NCI-H146 treated with DMSO at 0.1 percent for 48 hours (cell line): Measurements from ENCODE around the gene CDYL.
"Not testable (repeated sequence)": the region's sequence is repeated elsewhere in the genome, so short reads cannot be mapped to it uniquely, and the experiment has no call there.

Experiments
- DNase-seq: peaks from one replicate; lab custom pipeline; 2025; ENCODE audit not compliant: unreplicated experiment; lab: John Stamatoyannopoulos, UW

The CDYL gene

DNA sequence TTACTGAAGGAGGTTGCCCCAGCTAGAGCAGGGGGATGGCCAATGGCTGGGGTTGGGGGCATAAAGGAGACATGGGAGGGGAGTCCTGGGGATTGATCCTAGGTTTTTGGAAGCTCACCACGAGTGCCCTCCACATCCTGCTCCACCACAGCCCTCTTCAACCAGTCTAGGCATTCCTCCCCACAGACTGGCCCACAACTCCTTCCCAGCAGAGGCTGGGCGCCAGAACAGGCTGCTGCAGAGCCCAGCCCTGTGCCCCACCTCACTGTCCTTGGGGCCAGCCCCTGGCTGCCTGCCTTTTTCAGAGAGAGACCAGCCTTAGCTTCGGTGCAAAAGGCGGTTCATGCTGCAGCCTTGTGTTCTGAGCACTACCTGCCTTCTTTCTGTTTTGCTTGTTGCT, 211.2 kb downstream of the CDYL start:
- DNase-seq: no peak

DNA sequence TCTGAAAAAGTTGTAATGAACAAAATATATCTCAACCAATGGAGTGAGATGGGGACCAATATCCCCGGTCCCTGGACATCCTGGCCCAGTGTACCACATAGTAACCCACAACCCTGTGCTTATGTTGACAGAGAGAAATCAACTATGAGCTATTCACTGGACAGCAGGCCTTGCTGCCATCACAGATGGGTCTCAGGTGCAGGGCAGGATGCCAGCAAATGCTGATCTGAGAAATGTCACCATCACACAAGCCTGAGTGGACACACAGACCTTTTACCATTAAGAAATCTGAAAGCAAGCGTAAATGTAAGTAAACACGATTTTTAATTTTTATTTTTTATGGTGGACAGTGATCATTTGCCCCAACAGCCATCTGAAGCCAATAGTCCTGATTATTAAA, 218.5 kb downstream of the CDYL start:
- no peak for DNase-seq

DNA sequence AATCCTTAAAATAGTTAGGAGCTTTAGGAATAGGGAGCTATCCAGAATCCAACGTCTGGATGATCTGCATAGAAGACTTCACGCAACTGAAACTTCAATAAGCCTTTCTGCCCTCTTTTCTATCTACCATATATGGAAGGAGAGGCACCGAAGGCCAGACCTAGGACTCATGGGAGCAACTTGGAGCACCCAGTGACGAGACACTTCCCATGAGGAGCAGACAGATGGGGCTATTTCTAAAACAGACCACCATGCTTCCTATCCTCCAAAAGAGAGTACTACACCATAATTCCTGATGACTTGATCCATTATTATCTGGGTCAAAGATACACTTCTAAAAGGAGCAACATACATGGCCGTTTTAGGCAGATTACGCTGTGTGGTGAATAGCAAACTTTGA, 221.7 kb downstream of the CDYL start:
- no peak for DNase-seq

DNA sequence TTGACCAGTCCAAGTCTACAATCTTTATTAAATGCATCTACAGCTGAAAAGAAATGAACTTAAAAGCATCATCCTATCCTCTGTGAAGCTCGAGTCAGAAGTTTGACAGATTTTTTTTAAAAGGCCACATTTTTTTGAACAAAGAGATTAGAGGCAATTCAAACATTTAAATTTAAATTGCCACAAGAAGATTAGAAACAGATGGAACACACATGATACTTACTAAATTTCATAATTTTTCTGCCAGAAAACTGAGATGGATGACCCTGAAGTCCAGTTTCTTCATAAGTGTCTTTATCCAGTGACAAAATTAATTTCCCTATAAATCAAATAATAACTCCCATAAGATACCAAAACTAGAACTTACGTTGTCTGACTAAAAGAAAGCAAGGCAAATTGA, 223.4 kb downstream of the CDYL start:
- DNase-seq: no peak

DNA sequence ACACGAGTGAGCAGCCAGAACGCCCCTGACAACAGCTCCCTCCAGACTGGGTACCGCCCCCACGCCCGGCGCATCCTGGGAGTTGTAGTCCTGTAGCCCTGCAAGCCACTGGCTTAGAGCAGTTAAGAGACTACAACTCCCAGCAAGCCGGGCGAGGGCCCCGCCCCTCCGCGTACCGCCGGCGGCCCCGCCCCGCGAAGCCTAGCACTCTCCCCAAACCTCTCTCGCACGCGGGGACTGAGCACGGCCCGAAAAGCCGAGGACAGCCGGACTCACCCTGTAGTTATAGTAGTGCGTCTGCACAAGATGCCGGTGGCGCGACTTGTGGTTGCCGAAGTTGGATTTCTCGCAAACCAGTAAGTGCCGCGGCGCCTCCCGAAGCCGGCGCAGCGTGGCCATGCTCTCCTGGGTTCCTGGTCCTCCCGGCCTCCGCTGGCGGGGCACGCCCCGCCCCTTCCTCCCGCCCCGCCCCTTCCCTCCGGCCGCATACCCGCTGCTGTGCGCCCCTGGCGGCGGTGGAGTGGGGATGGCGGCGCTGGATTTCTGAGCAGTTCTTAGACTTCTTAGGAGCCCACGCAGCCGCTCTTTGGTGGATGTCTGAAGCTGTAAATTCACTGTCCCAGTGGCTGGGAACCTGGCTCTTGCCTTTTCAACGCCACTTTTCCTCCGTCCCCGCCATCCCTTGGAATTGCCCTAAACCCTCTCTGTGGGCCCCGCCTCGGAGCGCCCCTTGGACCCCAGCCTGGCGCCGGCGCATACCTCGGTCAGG, 227.6 kb downstream of the CDYL start, which contains the start of gene RPP40:
RPP40 (minus strand) TSS at position 434 of the 769 bp plus-strand sequence; CDS start at position 399, 35 bp downstream.
- DNase-seq: peak; percentile 91

DNA sequence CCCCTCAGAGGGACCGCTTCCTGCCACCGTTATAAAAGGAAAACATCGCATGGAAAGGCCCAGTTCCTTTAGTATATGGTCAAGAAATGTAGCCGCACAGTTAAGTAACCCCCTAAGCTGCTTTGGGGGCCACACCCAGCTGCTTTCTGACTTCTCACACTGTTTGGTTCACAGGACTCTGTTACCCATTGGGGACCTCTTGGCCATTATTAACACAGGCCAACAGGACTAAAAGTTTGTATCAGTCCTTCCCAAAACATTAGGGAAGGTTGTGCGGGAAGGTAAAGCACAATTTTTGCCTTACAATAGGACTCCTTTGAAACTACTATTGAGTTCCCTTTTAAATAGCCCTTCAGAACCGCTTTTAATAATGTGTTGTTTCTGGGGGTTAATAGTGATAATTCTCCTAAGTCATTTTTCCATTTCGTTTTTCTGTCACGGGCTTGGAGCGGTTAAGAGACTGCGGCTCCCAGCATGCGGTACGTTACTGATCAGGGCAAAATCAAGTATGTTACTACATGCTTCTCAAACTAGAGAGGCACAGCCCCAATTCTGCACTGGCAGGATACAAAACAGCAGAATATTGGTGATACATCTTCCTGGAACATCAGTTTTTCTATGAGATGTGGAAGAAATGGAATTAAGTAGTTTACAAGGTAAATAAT, 228.3 kb downstream of the CDYL start:
- DNase-seq: no peak

DNA sequence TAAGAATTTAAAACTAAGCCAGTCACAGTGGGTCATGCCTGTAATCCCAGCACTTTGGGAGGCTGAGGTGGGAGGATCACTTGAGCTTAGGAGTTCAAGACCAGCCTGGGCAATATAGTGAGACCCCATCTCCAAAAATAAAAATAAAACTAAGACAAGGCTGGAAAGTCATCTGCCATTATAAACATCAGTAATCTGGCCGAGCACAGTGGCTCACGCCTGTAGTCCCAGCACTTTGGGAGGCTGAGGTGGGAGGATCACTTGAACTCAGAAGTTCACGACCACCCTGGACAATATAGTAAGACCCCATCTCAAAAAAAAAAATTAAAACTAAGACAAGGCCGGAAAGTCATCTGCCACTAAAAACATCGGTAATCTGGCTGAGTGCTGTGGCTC, 228.8 kb downstream of the CDYL start:
- not testable (repeated sequence) for DNase-seq
